GM21515 (cell line): ENCODE measurements around the gene ZNF629.

ENCODE experiments used
- ATAC-seq: cut with Tn5 transposase; IDR thresholded peaks from one replicate; pipeline ENCODE4 v1.9.1; 2021; ENCODE audit not compliant: unreplicated experiment

ZNF629 gene

GRCh38 chr16:30748634-30749445 lies 38.2 kb downstream of the ZNF629 start:
- ATAC-seq = peak; percentile 5

DNA sequence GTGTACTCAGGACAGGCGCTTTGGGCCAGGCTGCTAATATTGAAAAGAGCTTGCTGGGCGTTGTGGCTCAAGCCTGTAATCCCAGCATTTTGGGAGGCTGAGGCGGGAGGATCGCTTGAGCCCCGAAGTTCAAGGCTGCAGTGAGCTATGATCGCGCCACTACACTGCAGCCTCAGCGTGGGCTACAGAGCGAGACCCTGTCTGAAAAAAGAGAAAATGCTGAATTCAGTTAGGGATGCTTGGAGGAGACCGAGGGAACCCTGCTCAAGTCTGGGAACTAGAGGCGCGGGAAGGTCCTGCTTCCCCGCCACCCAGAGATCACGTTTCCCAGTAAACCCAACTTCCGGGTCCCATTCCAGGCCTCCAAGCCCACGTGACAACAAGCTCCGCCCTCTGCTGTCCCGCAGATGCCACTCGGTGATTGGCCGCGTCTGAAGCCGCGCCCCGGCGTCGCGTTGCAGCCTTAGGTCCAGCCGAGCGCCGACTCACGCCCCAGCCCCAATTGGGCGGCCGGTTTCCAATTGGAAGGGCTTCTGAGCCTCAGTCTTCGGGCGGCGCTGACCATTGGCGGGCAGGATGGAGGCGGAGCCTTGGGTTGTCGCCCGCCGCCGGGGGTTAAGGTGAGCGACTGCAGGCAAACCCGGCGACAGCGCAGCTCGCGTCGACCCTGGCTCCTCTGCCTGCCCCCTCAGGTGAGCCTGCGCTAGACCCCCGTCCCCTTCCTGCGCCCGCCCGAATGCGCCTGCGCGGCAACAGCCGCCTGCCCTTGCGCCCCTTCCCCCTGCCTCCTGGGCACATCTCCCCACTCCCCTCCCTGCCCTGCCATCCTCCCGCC lies 39.0 kb downstream of the ZNF629 start, which contains the start of gene PHKG2:
TSS of gene PHKG2 (plus strand) at position 627 of the 835 bp plus-strand sequence. CDS start 396 bp downstream, outside the sequence.
- peak; percentile 98 for ATAC-seq

GRCh38 chr16:30747331-30747730 lies 39.7 kb downstream of the ZNF629 start:
- no peak for ATAC-seq

GRCh38 chr16:30746638-30747175 lies 40.3 kb downstream of the ZNF629 start:
- ATAC-seq = no peak

DNA sequence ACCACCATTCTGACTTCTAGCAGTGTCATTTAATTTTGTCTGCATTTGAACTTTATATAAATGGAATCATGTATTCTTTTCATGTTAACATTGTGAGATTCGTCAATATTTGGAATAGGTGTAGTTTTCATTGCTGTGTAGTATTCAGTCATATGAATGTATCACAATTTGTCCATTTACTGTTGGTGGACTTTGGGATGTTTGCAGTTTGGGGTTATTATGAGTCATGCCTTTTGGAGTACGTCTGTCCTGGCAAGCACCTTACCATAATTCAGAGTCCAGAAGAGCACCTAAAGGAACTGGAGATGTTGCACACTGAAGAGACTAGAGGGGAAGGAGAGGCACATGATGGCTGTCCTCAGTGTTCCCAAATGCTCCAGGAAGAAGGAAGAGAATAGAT lies 41.9 kb downstream of the ZNF629 start:
- no peak for ATAC-seq

DNA sequence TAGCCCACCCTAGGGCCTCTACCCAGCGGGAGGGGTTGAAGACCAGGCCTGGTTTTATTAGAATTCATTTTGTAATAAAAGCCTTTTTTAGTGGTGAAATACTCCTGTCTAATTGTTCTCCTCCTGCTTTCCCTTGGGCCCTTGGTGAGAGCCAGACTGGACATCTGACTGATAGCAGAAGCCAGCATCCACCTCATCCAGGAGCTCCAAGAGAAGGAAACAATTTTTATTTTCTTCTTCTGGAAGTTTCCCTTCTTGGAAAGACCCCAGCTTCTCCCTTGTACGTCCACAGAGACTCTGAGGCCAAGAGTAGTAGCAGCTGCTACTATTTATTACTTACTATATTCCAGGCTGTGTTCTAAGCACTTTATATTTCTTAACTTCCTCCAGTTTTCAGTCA lies 42.8 kb downstream of the ZNF629 start:
- no peak for ATAC-seq

- no peak for ATAC-seq
Observed at GRCh38 chr16:30743716-30744115, 43.3 kb downstream of the ZNF629 start.

GRCh38 chr16:30741461-30741914 lies 45.5 kb downstream of the ZNF629 start:
- no peak for ATAC-seq

- no peak for ATAC-seq
Observed at GRCh38 chr16:30740364-30741251, 46.4 kb downstream of the ZNF629 start.

DNA sequence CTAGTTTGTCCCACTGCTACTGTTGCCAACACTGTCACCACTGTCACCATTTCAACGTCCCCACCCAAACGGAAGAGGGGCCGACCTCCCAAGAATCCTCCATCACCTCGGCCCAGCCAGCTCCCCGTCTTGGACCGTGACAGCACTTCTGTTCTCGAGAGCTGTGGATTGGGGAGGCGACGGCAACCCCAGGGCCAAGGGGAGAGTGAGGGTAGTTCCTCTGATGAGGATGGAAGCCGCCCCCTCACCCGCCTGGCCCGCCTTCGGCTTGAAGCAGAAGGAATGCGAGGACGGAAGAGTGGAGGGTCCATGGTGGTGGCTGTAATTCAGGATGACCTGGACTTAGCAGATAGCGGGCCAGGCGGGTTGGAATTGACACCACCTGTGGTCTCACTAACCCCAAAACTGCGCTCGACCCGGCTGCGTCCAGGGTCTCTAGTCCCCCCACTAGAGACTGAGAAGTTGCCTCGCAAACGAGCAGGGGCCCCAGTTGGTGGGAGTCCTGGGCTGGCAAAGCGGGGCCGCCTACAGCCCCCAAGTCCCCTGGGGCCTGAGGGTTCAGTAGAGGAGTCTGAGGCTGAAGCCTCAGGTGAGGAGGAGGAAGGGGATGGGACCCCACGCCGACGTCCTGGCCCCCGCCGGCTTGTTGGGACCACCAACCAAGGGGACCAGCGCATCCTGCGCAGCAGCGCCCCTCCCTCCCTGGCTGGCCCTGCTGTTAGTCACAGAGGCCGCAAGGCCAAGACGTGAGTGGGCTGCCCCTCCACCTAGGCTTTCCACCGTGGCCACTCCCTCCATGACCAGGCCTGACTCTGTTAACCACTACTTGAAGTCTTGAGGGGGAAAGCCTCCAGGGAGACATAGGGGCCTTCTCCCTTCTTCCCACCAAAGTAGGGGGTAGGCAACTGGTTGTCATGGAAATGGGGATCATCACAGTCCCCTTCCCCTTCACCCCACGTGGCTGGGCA lies 47.7 kb downstream of the ZNF629 start:
- ATAC-seq = no peak

GRCh38 chr16:30737794-30738648 lies 49.0 kb downstream of the ZNF629 start:
- ATAC-seq = no peak

- ATAC-seq = no peak
Observed at GRCh38 chr16:30736995-30737793, 49.8 kb downstream of the ZNF629 start.

DNA sequence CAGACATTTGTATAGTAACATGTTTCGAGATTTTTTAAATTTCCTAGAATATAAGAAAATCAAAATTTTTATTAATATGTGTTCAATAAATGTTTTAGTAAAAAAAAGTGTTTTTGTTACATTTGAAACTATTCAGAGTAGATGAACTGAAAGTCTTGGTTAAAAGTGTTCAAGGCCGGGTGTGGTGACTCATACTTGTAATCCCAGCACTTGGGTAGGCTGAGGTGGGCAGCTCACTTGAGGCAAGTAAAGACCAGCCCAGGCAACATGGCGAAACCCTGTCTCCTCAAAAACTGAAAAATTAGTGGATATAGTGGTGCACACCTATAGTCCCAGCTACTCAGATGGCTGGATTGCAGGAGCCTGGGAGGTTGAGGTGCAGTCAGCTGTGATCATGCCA lies 55.6 kb downstream of the ZNF629 start:
- no peak for ATAC-seq

DNA sequence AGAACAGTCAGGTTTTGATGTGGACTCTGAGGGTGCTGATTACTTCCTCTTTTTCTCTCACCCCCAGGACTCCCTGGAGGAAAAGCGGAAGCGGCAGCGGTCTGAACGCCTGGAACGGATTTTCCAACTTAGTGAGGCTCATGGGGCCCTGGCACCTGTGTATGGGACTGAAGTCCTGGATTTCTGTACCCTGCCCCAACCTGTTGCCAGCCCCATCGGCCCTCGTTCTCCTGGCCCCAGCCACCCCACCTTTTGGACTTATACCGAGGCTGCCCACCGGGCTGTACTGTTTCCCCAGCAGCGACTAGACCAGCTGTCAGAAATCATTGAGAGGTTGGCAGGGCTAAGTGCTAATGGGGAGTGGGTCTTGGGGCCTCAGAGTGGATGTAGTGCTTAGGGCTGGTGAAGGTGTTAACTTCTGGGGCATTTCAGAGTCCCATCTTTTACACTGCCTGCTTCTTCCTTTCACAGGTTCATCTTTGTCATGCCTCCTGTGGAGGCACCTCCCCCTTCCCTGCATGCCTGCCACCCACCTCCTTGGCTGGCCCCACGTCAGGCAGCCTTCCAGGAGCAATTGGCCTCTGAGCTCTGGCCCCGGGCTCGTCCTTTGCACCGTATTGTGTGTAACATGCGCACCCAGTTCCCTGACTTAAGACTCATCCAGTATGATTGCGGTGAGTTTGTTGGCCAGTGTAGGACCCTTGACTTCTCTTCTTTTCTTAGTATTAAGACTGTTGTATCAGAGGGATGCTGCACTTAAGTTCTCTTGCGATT lies 57.9 kb downstream of the ZNF629 start:
- no peak for ATAC-seq
